Neural cell (in vitro differentiated cells): Measurements from ENCODE around the gene HIP1. TPM values are rescaled to one million over a fixed set of nuclear protein-coding genes. Genes with fewer than 3 reads are reported as not detected.

ENCODE experiments used
- H2AFZ ChIP-seq: fragments of 200-600, 300-800 bp; sonication (generic), shearing (Covaris generic); 2 replicates; pipeline ENCODE4 v1.6.0; 2014; ENCODE audit warnings: low read depth, mild to moderate bottlenecking, antibody characterized with exemption, low read length, moderate library complexity
- H3F3A ChIP-seq: fragments of 200-600 bp; shearing (Covaris generic); 2 replicates; pipeline ENCODE4 v1.6.1; 2016; ENCODE audit warnings: mild to moderate bottlenecking, moderate library complexity, mixed read lengths, antibody characterized with exemption, low read length; ENCODE audit not compliant: insufficient read depth, poor library complexity, severe bottlenecking
- H3K27ac ChIP-seq: fragments of 200-600, 300-800 bp; sonication (generic), shearing (Covaris generic); 2 replicates; pipeline ENCODE4 v1.5.1; 2014; ENCODE audit warnings: mild to moderate bottlenecking, low read length, moderate library complexity
- H3K27me3 ChIP-seq: fragments of 300-800, 200-600 bp; sonication (generic), shearing (Covaris generic); 2 replicates; pipeline ENCODE4 v1.6.0; 2014; ENCODE audit warnings: mild to moderate bottlenecking, low read depth, low read length, moderate library complexity; ENCODE audit not compliant: insufficient read depth
- H3K36me3 ChIP-seq: fragments of 300-800, 200-600 bp; sonication (generic), shearing (Covaris generic); 2 replicates; pipeline ENCODE4 v1.5.1; 2014; ENCODE audit warnings: mild to moderate bottlenecking, antibody characterized with exemption, low read length, moderate library complexity; ENCODE audit not compliant: insufficient read depth
- H3K4me2 ChIP-seq: fragments of 300-800, 200-600 bp; sonication (generic), shearing (Covaris generic); 2 replicates; pipeline ENCODE4 v1.6.0; 2014; ENCODE audit warnings: mild to moderate bottlenecking, low read length
- H3K4me3 ChIP-seq: fragments of 300-800, 200-600 bp; sonication (generic), shearing (Covaris generic); 2 replicates; pipeline ENCODE4 v1.5.1; 2014; ENCODE audit warnings: mild to moderate bottlenecking, low read length, moderate library complexity
- H3K79me2 ChIP-seq: fragments of 200-600 bp; shearing (Covaris generic); replicated peaks from 2 replicates; pipeline ENCODE4 v1.6.0; 2014; ENCODE audit warnings: mild to moderate bottlenecking, low read length, moderate library complexity; ENCODE audit not compliant: insufficient read depth
- H3K9ac ChIP-seq: fragments of 300-800, 200-600 bp; sonication (generic), shearing (Covaris generic); 2 replicates; pipeline ENCODE4 v1.6.1; 2016; ENCODE audit warnings: mild to moderate bottlenecking, low read length, mixed read lengths
- H3K9me2 ChIP-seq: fragments of 200-600 bp; shearing (Covaris generic); 2 replicates; pipeline ENCODE4 v1.6.1; 2016; ENCODE audit warnings: mild to moderate bottlenecking, low read length, mixed read lengths; ENCODE audit not compliant: insufficient read depth
- H3K9me3 ChIP-seq: fragments of 200-600, 300-800 bp; sonication (generic), shearing (Covaris generic); 2 replicates; pipeline ENCODE4 v1.6.1; 2016; ENCODE audit warnings: mild to moderate bottlenecking, mixed run types, low read length, moderate library complexity, mixed read lengths
- H4K20me1 ChIP-seq: fragments of 200-600 bp; shearing (Covaris generic); 2 replicates; pipeline ENCODE4 v1.6.1; 2016; ENCODE audit warnings: mild to moderate bottlenecking, mixed run types; ENCODE audit not compliant: insufficient read depth
- CTCF ChIP-seq: fragments of 450-650 bp; IDR thresholded peaks from 2 replicates; pipeline ENCODE4 v1.5.1; 2014; ENCODE audit warnings: antibody characterized with exemption, mild to moderate bottlenecking, moderate library complexity; ENCODE audit not compliant: poor library complexity, severe bottlenecking
- EP300 ChIP-seq: fragments of 450-650 bp; conservative IDR thresholded peaks from 2 replicates; pipeline ENCODE4 v1.6.1; 2014; ENCODE audit warnings: antibody characterized with exemption, mild to moderate bottlenecking, moderate library complexity; ENCODE audit not compliant: poor library complexity, severe bottlenecking
- EZH2 ChIP-seq: fragments of 200-600, 300-800 bp; shearing (Covaris generic), sonication (generic); IDR thresholded peaks from 2 replicates; pipeline ENCODE4 v1.6.1; 2014; ENCODE audit warnings: antibody characterized with exemption, low read length, borderline replicate concordance, mild to moderate bottlenecking; ENCODE audit not compliant: insufficient read depth, poor library complexity, severe bottlenecking
- MXI1 ChIP-seq: fragments of 450-650 bp; conservative IDR thresholded peaks from 2 replicates; pipeline ENCODE4 v1.6.1; 2014; ENCODE audit warnings: antibody characterized with exemption, mild to moderate bottlenecking; ENCODE audit not compliant: poor library complexity, severe bottlenecking
- POLR2AphosphoS5 ChIP-seq: IDR thresholded peaks from 2 replicates; pipeline ENCODE4 v1.6.1; 2012
- RAD21 ChIP-seq: fragments of 450-650 bp; conservative IDR thresholded peaks from 2 replicates; pipeline ENCODE4 v1.6.1; 2014; ENCODE audit warnings: antibody characterized with exemption, mild to moderate bottlenecking, moderate library complexity
- REST ChIP-seq: IDR thresholded peaks from 2 replicates; pipeline ENCODE4 v1.6.1; 2012; ENCODE audit warnings: borderline replicate concordance
- SMC3 ChIP-seq: fragments of 450-650 bp; conservative IDR thresholded peaks from 2 replicates; pipeline ENCODE4 v1.6.1; 2014; ENCODE audit warnings: antibody characterized with exemption, mild to moderate bottlenecking, moderate library complexity; ENCODE audit not compliant: poor library complexity
- TAF1 ChIP-seq: IDR thresholded peaks from 2 replicates; pipeline ENCODE4 v1.6.1; 2012; ENCODE audit warnings: low read depth
- polyA plus RNA-seq: library from polyadenylated mRNA; depleted of rRNA; stranded (reverse); fragments of >200 nt; gene quantifications from 2 replicates; pipeline ENCODE4 v1.2.3, GENCODE V29; 2014

The HIP1 gene
- polyA plus RNA-seq, 1 donor from 2014 or later = 12.9 TPM

- no peaks in the 10 kb centered on the region for H3K27me3 ChIP-seq
- H3K4me3 ChIP-seq = no peak overlapping the region
- no peaks in the 10 kb centered on the region for H4K20me1 ChIP-seq
- no peak overlapping the region for H2AFZ ChIP-seq
- no peak overlapping the region for H3K9ac ChIP-seq
- no peaks in the 10 kb centered on the region for H3K9me3 ChIP-seq
- no peak overlapping the region for H3K27ac ChIP-seq
- no peak overlapping the region for H3K4me2 ChIP-seq
- H3K36me3 ChIP-seq = no peaks in the 10 kb centered on the region
- no peaks in the 10 kb centered on the region for H3K9me2 ChIP-seq
- TF ChIP-seq EP300 = no peak
- no peaks in the 10 kb centered on the region for H3K79me2 ChIP-seq
- H3F3A ChIP-seq = no peaks in the 10 kb centered on the region
Observed at GRCh38 chr7:75645570-75645969, 93.2 kb downstream of the HIP1 start.

GRCh38 chr7:75644589-75644988, 94.2 kb downstream of the HIP1 start:
- Histone ChIP-seq H3F3A (no peaks in the 10 kb centered on the region), H3K4me2 (no peak overlapping the region), H3K9me3 (no peaks in the 10 kb centered on the region), H3K4me3 (no peak overlapping the region), H3K36me3 (no peaks in the 10 kb centered on the region), H3K27ac (no peak overlapping the region), H3K79me2 (peaks cover 6% of the 10 kb centered on the region), H3K27me3 (no peaks in the 10 kb centered on the region), H3K9me2 (no peaks in the 10 kb centered on the region), H2AFZ (no peak overlapping the region), H4K20me1 (no peaks in the 10 kb centered on the region), H3K9ac (no peak overlapping the region)
- TF ChIP-seq REST (no peak), CTCF (no peak), SMC3 (no peak), EP300 (no peak), RAD21 (no peak), MXI1 (no peak), EZH2 (no peak), TAF1 (no peak), POLR2AphosphoS5 (no peak)

GRCh38 chr7:75642810-75643486, 95.8 kb downstream of the HIP1 start:
- H3K27ac ChIP-seq = no peak overlapping the region
- H3K9me2 ChIP-seq = no peaks in the 10 kb centered on the region
- H3K4me3 ChIP-seq = no peak overlapping the region
- H3F3A ChIP-seq = no peaks in the 10 kb centered on the region
- H3K9ac ChIP-seq = no peak overlapping the region
- H3K36me3 ChIP-seq = no peaks in the 10 kb centered on the region
- no peak overlapping the region for H3K4me2 ChIP-seq
- no peaks in the 10 kb centered on the region for H3K9me3 ChIP-seq
- TF ChIP-seq TAF1 (no peak), EP300 (no peak), RAD21 (peak; percentile 18), CTCF (peak; percentile 53), EZH2 (no peak)
- H2AFZ ChIP-seq = no peak overlapping the region
- H3K79me2 ChIP-seq = peaks cover 17% of the 10 kb centered on the region
- H3K27me3 ChIP-seq = no peaks in the 10 kb centered on the region
- no peaks in the 10 kb centered on the region for H4K20me1 ChIP-seq
